Heart left ventricle (tissue), 16 donors: ENCODE data around the gene RBP5. TPM values are rescaled to one million over a fixed set of nuclear protein-coding genes. Genes with fewer than 3 reads are reported as not detected.

Experiments used
- ATAC-seq, 4 donors: fragments of 200-7000 bp; cut with Tn5 transposase; one replicate each; pipeline ENCODE4 v1.9.1; 2020 to 2022; ENCODE audit warnings: moderate library complexity in 4 of 4, mild to moderate bottlenecking in 3 of 4, moderate number of reproducible peaks in 1 of 4
- DNase-seq, 5 donors: peaks; one replicate each; pipeline ENCODE4 v3.0.0-alpha.2; 2020
- H3K27ac ChIP-seq, 12 donors: fragments of 200-600 bp; sonication (generic) in 4 of 12; one replicate each; pipeline versions ENCODE4 v1.5.0 to v1.8.0; 2016 to 2022; ENCODE audit warnings: mild to moderate bottlenecking in 2 of 12
- H3K27me3 ChIP-seq, 9 donors: fragments of 200-600 bp; sonication (generic) in 2 of 9; one replicate each; pipeline versions ENCODE4 v1.5.1 to v1.8.0; 2016 to 2022; ENCODE audit warnings: mild to moderate bottlenecking in 3 of 9
- H3K36me3 ChIP-seq, 9 donors: fragments of 200-600 bp; sonication (generic) in 2 of 9; one replicate each; pipeline versions ENCODE4 v1.5.0 to v1.8.0; 2018 to 2022; ENCODE audit warnings: mild to moderate bottlenecking in 2 of 9
- H3K4me1 ChIP-seq, 12 donors: fragments of 200-600 bp; sonication (generic) in 4 of 12; one replicate each; pipeline versions ENCODE4 v1.5.0 to v1.8.0; 2016 to 2022; ENCODE audit warnings: mild to moderate bottlenecking in 3 of 12
- H3K4me3 ChIP-seq, 12 donors: fragments of 200-600 bp; sonication (generic) in 4 of 12; one replicate each; pipeline versions ENCODE4 v1.5.0 to v1.8.0; 2017 to 2022; ENCODE audit warnings: mild to moderate bottlenecking in 9 of 12, moderate library complexity in 4 of 12
- H3K9me3 ChIP-seq, 12 donors: fragments of 200-600 bp; sonication (generic) in 4 of 12; one replicate each; pipeline versions ENCODE4 v1.5.0 to v1.8.0; 2016 to 2022; ENCODE audit warnings: mild to moderate bottlenecking in 1 of 12
- CTCF ChIP-seq, 12 donors: fragments of 200-600 bp; sonication (generic) in 4 of 12; IDR thresholded peaks; one replicate each; pipeline versions ENCODE4 v1.5.0 to v1.8.0; 2018 to 2022; ENCODE audit warnings: antibody characterized with exemption in 12 of 12, mild to moderate bottlenecking in 5 of 12
- POLR2A ChIP-seq, 2 donors: fragments of 450-650 bp; IDR thresholded peaks; one replicate each; pipeline ENCODE4 v1.6.1; 2017; ENCODE audit warnings: antibody characterized with exemption in 2 of 2, mild to moderate bottlenecking in 2 of 2, moderate library complexity in 2 of 2
- WGBS, 4 donors: extraction: QIAGEN DNeasy Blood & Tissue Kit in 2 of 4; methylation state at CpG; one replicate each; pipeline versions ENCODE4 v1.1.5 to v1.1.7; 2013 to 2018; 5-methylcytosine and 5-hydroxymethylcytosine counted together
- intact Hi-C, 10 donors: fragments of 100-400 bp; cut with DNase I; formaldehyde crosslinking; loops; one replicate each; pipeline versions ENCODE4 v1.11.1 to v1.14.2; 2022
- polyA plus RNA-seq, 2 donors: library from polyadenylated mRNA; stranded (reverse); fragments of 200-250 nt; gene quantifications; one replicate each; pipeline ENCODE4 v1.2.3, GENCODE V29; 2013
- total RNA-seq, 9 donors: library from RNA; depleted of rRNA in 2 of 9; stranded (reverse); fragments of >200 nt in 2 of 9; fragmentation: NEBNext Ultra II Directional in 3 of 9; extraction: Animal tissue kit (Norgen Biotek cat#: 25700) in 3 of 9; gene quantifications; one replicate each; pipeline versions ENCODE4 v1.1.0 to v1.2.4, GENCODE V29; 2016 to 2023
- donor health status: ischemic (EF 13 %, LVEDD 7.1; RV severe dilation, severe dysfunction).
- donor health status: healthy with polysubstance abuse.
- donor health status: DM: no; HTN: yes; CAD: no.
- donor health status: DM: no; HTN: no; CAD: no.
- donor health status: ischemic (EF 25% LVEDD 6.9; RV normal size, moderate dysfunction).
- donor health status: ischemic (EF 25% LVEDD 5.7; RV mildly dilated, moderate dysfunction).
- donor health status: healthy.
- donor health status: DM: yes; HTN: yes; CAD: no.
- donor health status: ischemic (EF 35%, LVEDD 5.7; RV mildly dilated, moderate dysfunction).
- donor health status: nonischemic (EF 11% LVEDD 7.7; RV severe dilation, severe dysfunction).
- donor health status: DM: yes; HTN: yes; CAD: no.
- donor health status: PGD.
- donor health status: ischemic (EF 29% LVEDD 5.4; RV normal size, mild dysfunction).
- donor health status: nonischemic (EF 23%, LVEDD 6.1; RV moderate dilation, normal function).

RBP5 gene
- total and polyA plus RNA-seq, 11 donors, result 0.34 to 2.1 (median 0.90) TPM; not detected in 7

- TF ChIP-seq POLR2A (IDR thresholded peaks at IDR 0.05) (no peak), CTCF (IDR thresholded peaks at IDR 0.05) (no peak)
- intact Hi-C loops, result no loop called here
- no peak for ATAC-seq
- WGBS, 4 donors, result 73 to 83% (median 79%) methylated on average over 3 of the region's 3 CpGs
- Histone ChIP-seq H3K4me1 (peaks cover 0 to 8% (median 0%) of the 10 kb centered on the region in 12 donors), H3K36me3 (peaks cover 0 to 12% (median 0%) of the 10 kb centered on the region in 9 donors), H3K4me3 (no peak overlapping the region), H3K27ac (no peak overlapping the region), H3K9me3 (no peaks in the 10 kb centered on the region), H3K27me3 (no peaks in the 10 kb centered on the region)
- DNase-seq, result no peak
Measured at GRCh38 chr12:7075518-7075917, 53.2 kb downstream of the RBP5 start.

GRCh38 chr12:7073946-7074345 is 54.7 kb downstream of the RBP5 start:
- Histone ChIP-seq H3K4me1 (peaks cover 0 to 8% (median 1%) of the 10 kb centered on the region in 12 donors), H3K4me3 (no peak overlapping the region), H3K27me3 (no peaks in the 10 kb centered on the region), H3K36me3 (peaks cover 0 to 20% (median 3%) of the 10 kb centered on the region in 9 donors), H3K9me3 (no peaks in the 10 kb centered on the region), H3K27ac (no peak overlapping the region)
- intact Hi-C loops, result no loop called here
- 44 to 56% (median 49%) methylated on average over 1 of the region's 1 CpG for WGBS, 4 donors
- DNase-seq (no peak), ATAC-seq (no peak)
- no peak for TF ChIP-seq POLR2A (IDR thresholded peaks at IDR 0.05)
- no peak for TF ChIP-seq CTCF (IDR thresholded peaks at IDR 0.05)

Other genes with a start within 250 kb of the RBP5 start
- gene LRRC23, start 224.1 kb downstream of the RBP5 start, total RNA-seq, result 10 to 100 TPM in 5 of 9 donors, 1 to 10 TPM in 4; 8.2 to 15.1 (median 10.3) TPM
- 10 to 100 TPM; 14.8 to 15.3 TPM for gene LRRC23, start 224.1 kb downstream of the RBP5 start, polyA plus RNA-seq
- 10 to 100 TPM in 6 of 9 donors, 1 to 10 TPM in 3; 4.6 to 30.9 (median 11.6) TPM for gene ENO2, start 214.3 kb downstream of the RBP5 start, total RNA-seq
- 10 to 100 TPM; 10.4 to 22.1 TPM for gene ENO2, start 214.3 kb downstream of the RBP5 start, polyA plus RNA-seq
- gene ATN1, start 200.9 kb downstream of the RBP5 start, total RNA-seq, result 10 to 100 TPM; 38.4 to 82.9 (median 67.2) TPM
- gene ATN1, start 200.9 kb downstream of the RBP5 start, polyA plus RNA-seq, result 10 to 100 TPM; 61.3 to 65.6 TPM
- not detected for gene RNU7-1, start 185.1 kb downstream of the RBP5 start, total RNA-seq
- gene RNU7-1, start 185.1 kb downstream of the RBP5 start, polyA plus RNA-seq, result not detected
- gene C12orf57, start 184.9 kb downstream of the RBP5 start, total RNA-seq, result 100 to 1,000 TPM; 108 to 394 (median 167) TPM
- gene C12orf57, start 184.9 kb downstream of the RBP5 start, polyA plus RNA-seq, result 100 to 1,000 TPM; 258 to 460 TPM
- gene PTPN6, start 177.5 kb downstream of the RBP5 start, total RNA-seq, result 10 to 100 TPM in 2 of 9 donors, 1 to 10 TPM in 7; 3.5 to 63.2 (median 5.9) TPM
- gene PTPN6, start 177.5 kb downstream of the RBP5 start, polyA plus RNA-seq, result 1 to 10 TPM; 6.6 to 6.7 TPM
- 100 to 1,000 TPM; 128 to 189 (median 152) TPM for gene PHB2, start 158.2 kb downstream of the RBP5 start, total RNA-seq
- gene PHB2, start 158.2 kb downstream of the RBP5 start, polyA plus RNA-seq, result 100 to 1,000 TPM; 112 to 192 TPM
- 10 to 100 TPM; 24.2 to 43.1 (median 35.9) TPM for gene EMG1, start 158.0 kb downstream of the RBP5 start, total RNA-seq
- gene EMG1, start 158.0 kb downstream of the RBP5 start, polyA plus RNA-seq, result 10 to 100 TPM; 23.0 to 38.2 TPM
- 10 to 100 TPM; 19.9 to 66.3 (median 46.8) TPM for gene LPCAT3, start 110.4 kb downstream of the RBP5 start, total RNA-seq
- gene LPCAT3, start 110.4 kb downstream of the RBP5 start, polyA plus RNA-seq, result 10 to 100 TPM; 26.9 to 43.4 TPM
- gene C1S, start 68.2 kb downstream of the RBP5 start, total RNA-seq, result 100 to 1,000 TPM in 2 of 9 donors, 10 to 100 TPM in 7; 31.9 to 247 (median 74.2) TPM
- gene C1S, start 68.2 kb downstream of the RBP5 start, polyA plus RNA-seq, result 10 to 100 TPM; 30.1 to 36.4 TPM
- 100 to 1,000 TPM in 5 of 9 donors, 10 to 100 TPM in 4; 42.6 to 343 (median 107) TPM for gene C1R, start 36.4 kb downstream of the RBP5 start, total RNA-seq
- 10 to 100 TPM; 49.1 to 98.5 TPM for gene C1R, start 36.4 kb downstream of the RBP5 start, polyA plus RNA-seq
- gene C1RL, start 19.7 kb downstream of the RBP5 start, total RNA-seq, result 10 to 100 TPM in 3 of 9 donors, 1 to 10 TPM in 6; 5.4 to 27.1 (median 7.9) TPM
- 1 to 10 TPM; 7.9 to 9.8 TPM for gene C1RL, start 19.7 kb downstream of the RBP5 start, polyA plus RNA-seq
- gene CLSTN3, start 1.5 kb upstream of the RBP5 start, total RNA-seq, result 10 to 100 TPM in 2 of 9 donors, 1 to 10 TPM in 7; 3.3 to 18.7 (median 4.1) TPM
- 1 to 10 TPM; 3.1 to 4.2 TPM for gene CLSTN3, start 1.5 kb upstream of the RBP5 start, polyA plus RNA-seq
- 10 to 100 TPM; 24.9 to 40.1 (median 29.9) TPM for gene PEX5, start 60.8 kb upstream of the RBP5 start, total RNA-seq
- 10 to 100 TPM in 1 of 2 donors, 1 to 10 TPM in 1; 9.7 to 45.9 TPM for gene PEX5, start 60.8 kb upstream of the RBP5 start, polyA plus RNA-seq
- gene ACSM4, start 175.2 kb upstream of the RBP5 start, total RNA-seq, result not detected
- gene ACSM4, start 175.2 kb upstream of the RBP5 start, polyA plus RNA-seq, result not detected